NCI-H1417 (cell line): ENCODE data around the gene GAB1.

ENCODE experiments used
- DNase-seq, 3 experiments: peaks; one replicate each; lab custom pipeline; 2025; lab: John Stamatoyannopoulos, UW

GAB1 gene

GRCh38 chr4:143389579-143390195 lies 53.0 kb downstream of the GAB1 start:
- peak in 1 of 3 experiments; percentile 23 for DNase-seq

GRCh38 chr4:143390764-143391163 lies 54.1 kb downstream of the GAB1 start:
- DNase-seq: no peak

- DNase-seq: no peak
Observed at GRCh38 chr4:143391261-143391660, 54.6 kb downstream of the GAB1 start.

- DNase-seq: no peak
Observed at GRCh38 chr4:143391895-143392294, 55.2 kb downstream of the GAB1 start.

GRCh38 chr4:143393195-143393594 lies 56.5 kb downstream of the GAB1 start:
- DNase-seq: no peak

- DNase-seq: no peak
Observed at GRCh38 chr4:143394739-143395453, 58.2 kb downstream of the GAB1 start.

GRCh38 chr4:143396695-143397094 lies 60.0 kb downstream of the GAB1 start:
- DNase-seq: no peak

- no peak for DNase-seq
Observed at GRCh38 chr4:143397335-143397734, 60.7 kb downstream of the GAB1 start.

GRCh38 chr4:143397887-143398286 lies 61.2 kb downstream of the GAB1 start:
- no peak for DNase-seq

GRCh38 chr4:143399113-143399949 lies 62.7 kb downstream of the GAB1 start:
- DNase-seq: peak; percentile 22 to 68 (median 22)

- no peak for DNase-seq
Observed at GRCh38 chr4:143400082-143400481, 63.4 kb downstream of the GAB1 start.

GRCh38 chr4:143402776-143403552 lies 66.3 kb downstream of the GAB1 start:
- no peak for DNase-seq

- no peak for DNase-seq
Observed at GRCh38 chr4:143403553-143403820, 66.8 kb downstream of the GAB1 start.

- DNase-seq: no peak
Observed at GRCh38 chr4:143404555-143404954, 67.9 kb downstream of the GAB1 start.

- DNase-seq: no peak
Observed at GRCh38 chr4:143405075-143405730, 68.5 kb downstream of the GAB1 start.

GRCh38 chr4:143406523-143406922 lies 69.8 kb downstream of the GAB1 start:
- no peak for DNase-seq

GRCh38 chr4:143407474-143407873 lies 70.8 kb downstream of the GAB1 start:
- no peak for DNase-seq

GRCh38 chr4:143407888-143408287 lies 71.2 kb downstream of the GAB1 start:
- DNase-seq: no peak

- no peak for DNase-seq
Observed at GRCh38 chr4:143410015-143410414, 73.3 kb downstream of the GAB1 start.

GRCh38 chr4:143411527-143412419 lies 75.1 kb downstream of the GAB1 start:
- DNase-seq: peak in 2 of 3 experiments; percentile 77 to 90

GRCh38 chr4:143412420-143412758 lies 75.7 kb downstream of the GAB1 start:
- no peak for DNase-seq
